ENCODE results near the gene SNX8.

SNX8 gene

GRCh38 chr7:2204446-2204845 is 109.8 kb downstream of the SNX8 start:
- DNase-seq (ENCODE audit: low read depth in 2 of 2): no peak

GRCh38 chr7:2203766-2204300 is 110.4 kb downstream of the SNX8 start:
- DNase-seq (ENCODE audit: low read depth in 2 of 2): no peak

DNA sequence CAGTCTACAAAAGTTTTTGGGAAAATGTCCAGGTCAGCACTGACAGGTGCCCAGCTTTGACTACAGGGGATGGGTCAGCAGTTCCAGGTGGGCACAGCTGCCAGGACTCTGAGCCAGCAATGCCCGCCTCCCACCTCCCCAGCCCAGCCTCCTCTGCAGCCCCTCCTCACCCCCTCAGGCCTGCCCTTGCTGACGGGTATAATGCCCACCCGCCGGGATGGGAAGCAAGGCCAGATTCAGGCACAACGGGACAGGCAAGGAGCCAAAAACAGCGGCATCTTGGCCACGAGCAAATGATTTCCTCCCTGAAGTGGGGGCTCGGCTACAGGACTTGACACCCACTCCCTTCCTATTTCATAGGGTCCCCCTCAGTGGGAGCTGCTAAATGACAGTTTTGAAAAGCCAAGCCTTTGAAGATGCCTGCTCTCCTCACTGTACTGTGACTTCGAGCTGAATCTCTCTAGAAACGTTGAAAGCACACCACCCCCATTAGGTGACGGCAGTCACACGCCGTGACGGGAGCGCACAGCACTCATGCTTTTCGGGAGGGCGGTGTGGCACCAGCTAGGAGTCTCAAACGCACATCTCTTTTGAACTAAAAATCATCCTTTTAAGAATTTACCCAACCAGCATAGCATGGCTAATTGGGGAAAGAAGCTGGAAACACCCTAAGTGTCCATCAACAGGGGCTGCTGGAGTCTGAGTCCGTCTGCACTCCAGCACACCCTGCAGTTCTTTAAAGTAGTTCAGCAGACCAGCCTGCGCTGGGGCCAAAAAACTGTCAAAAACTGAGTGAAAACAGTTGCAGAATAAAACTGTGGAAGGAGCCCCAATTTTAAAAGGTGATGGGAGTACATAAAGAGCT is 111.1 kb downstream of the SNX8 start:
- DNase-seq (ENCODE audit: low read depth in 2 of 2): no peak

DNA sequence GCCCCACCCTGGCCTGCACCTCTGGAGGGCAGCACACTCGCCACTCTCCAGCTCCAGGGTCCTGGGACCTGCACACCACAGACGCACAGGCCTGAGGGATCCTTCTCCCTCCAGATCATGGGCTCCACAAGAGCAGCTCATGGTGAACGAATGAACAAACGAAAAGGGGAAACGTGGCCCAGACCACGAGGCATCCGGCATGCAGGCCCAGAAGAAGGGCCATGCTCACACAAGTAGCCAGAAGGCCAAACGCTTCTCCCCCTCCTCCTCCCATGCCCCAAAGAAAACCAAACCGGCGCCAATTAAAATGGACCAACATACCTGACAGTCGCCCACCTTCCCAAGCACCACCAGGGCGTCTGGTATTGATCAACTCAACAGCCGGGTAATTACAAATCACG is 111.9 kb downstream of the SNX8 start:
- DNase-seq (ENCODE audit: low read depth in 2 of 2): no peak

Measured in fibroblast of skin of left quadriceps (primary cell).